ENCODE measurements around the gene NLGN4X. TPM values are rescaled to one million over a fixed set of nuclear protein-coding genes. Genes with fewer than 3 reads are reported as not detected.

NLGN4X gene
- total and polyA plus RNA-seq, 2 donors (not counting 3 experiments of a cell fraction or from before 2014, with no cell fraction given), result 0.03 TPM; not detected in 1

DNA sequence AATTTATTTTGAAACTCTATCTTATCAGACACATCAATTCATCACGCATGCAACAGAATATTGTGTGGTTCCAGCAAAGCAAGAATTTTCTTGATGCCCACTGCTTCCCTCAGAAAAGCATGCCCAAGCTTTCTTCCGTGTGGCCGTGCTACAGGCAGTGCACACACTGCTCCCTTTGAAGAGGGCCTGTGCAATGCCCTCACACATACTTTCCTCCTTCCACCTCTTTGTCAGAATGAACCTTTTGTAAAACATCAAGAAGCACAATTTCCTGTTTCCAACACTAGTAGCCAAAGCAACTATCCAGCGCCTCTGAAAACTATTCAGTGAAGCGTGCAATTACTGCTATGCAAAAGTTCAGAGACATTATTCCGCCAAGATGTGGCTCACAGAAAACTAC, 201.7 kb downstream of the NLGN4X start:
- Histone ChIP-seq H3K4me1 (ENCODE audit: control insufficient read depth, extremely low read depth, insufficient read depth, low read length) (no peaks in the 10 kb centered on the region), H3K27me3 (ENCODE audit: control insufficient read depth in 2 of 2, insufficient read depth in 2 of 2, low read length in 2 of 2) (no peaks in the 10 kb centered on the region), H3K4me3 (replicated peaks in 1 of 3; ENCODE audit: insufficient read depth in 1 of 3, low read depth in 1 of 3, low read length in 3 of 3) (no peak overlapping the region), H3K9me1 (replicated peaks; ENCODE audit: control insufficient read depth, extremely low read depth, insufficient read depth, low read length) (no peaks in the 10 kb centered on the region), H4K20me1 (replicated peaks; ENCODE audit: control insufficient read depth, extremely low read depth, insufficient read depth, low read length) (no peaks in the 10 kb centered on the region), H3K27ac (ENCODE audit: insufficient read depth, low read depth, low read length) (no peak overlapping the region), H3K9me3 (replicated peaks; ENCODE audit: control insufficient read depth, insufficient read depth, low read length) (no peaks in the 10 kb centered on the region), H3K36me3 (ENCODE audit: control insufficient read depth in 2 of 2, extremely low read depth in 1 of 2, insufficient read depth in 2 of 2, low read length in 2 of 2) (no peaks in the 10 kb centered on the region), H3K79me2 (ENCODE audit: control insufficient read depth, insufficient read depth, low read length) (no peaks in the 10 kb centered on the region), H2AFZ (ENCODE audit: low read depth, low read length) (no peak overlapping the region), H3K9ac (replicated peaks; ENCODE audit: extremely low read depth, insufficient read depth, low read length) (no peak overlapping the region), H3K4me2 (ENCODE audit: insufficient read depth, low read length) (no peak overlapping the region)
- CTCF ChIA-PET, result no interaction called here
- no TSS peak for BruUV-seq (replicated peaks)
- FAIRE-seq, result no peak
- no peak for DNase-seq (ENCODE audit: low read depth, low spot score)
- dilution Hi-C loops (cut with MboI; ENCODE audit: extremely low pct_ligation_motif_present, low sequenced_read_pairs) (no loop called here), intact Hi-C loops (cut with micrococcal nuclease) (no loop called here)
- POLR2A ChIA-PET, result no interaction called here
- no peak for TF ChIP-seq FOS (IDR thresholded peaks at IDR 0.05; ENCODE audit: borderline replicate concordance, insufficient read depth, low read length)
- no peak for TF ChIP-seq JUN (IDR thresholded peaks at IDR 0.05; ENCODE audit: borderline replicate concordance, insufficient read depth, insufficient read length, low read depth)
- no peak for TF ChIP-seq MYC (IDR thresholded peaks at IDR 0.05; ENCODE audit: low read depth, low read length)
- no peak for TF ChIP-seq EZH2 (IDR thresholded peaks at IDR 0.05; ENCODE audit: borderline replicate concordance, low read depth, low read length, severe bottlenecking)
- TF ChIP-seq GATA2 (IDR thresholded peaks at IDR 0.05; ENCODE audit: insufficient read depth, insufficient read length, low read depth, low read length), result no peak
- TF ChIP-seq, protein P1, sequence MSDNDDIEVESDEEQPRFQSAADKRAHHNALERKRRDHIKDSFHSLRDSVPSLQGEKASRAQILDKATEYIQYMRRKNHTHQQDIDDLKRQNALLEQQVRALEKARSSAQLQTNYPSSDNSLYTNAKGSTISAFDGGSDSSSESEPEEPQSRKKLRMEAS (IDR thresholded peaks at IDR 0.05; ENCODE audit: insufficient read depth, insufficient read length), result no peak
- TF ChIP-seq, protein P2, sequence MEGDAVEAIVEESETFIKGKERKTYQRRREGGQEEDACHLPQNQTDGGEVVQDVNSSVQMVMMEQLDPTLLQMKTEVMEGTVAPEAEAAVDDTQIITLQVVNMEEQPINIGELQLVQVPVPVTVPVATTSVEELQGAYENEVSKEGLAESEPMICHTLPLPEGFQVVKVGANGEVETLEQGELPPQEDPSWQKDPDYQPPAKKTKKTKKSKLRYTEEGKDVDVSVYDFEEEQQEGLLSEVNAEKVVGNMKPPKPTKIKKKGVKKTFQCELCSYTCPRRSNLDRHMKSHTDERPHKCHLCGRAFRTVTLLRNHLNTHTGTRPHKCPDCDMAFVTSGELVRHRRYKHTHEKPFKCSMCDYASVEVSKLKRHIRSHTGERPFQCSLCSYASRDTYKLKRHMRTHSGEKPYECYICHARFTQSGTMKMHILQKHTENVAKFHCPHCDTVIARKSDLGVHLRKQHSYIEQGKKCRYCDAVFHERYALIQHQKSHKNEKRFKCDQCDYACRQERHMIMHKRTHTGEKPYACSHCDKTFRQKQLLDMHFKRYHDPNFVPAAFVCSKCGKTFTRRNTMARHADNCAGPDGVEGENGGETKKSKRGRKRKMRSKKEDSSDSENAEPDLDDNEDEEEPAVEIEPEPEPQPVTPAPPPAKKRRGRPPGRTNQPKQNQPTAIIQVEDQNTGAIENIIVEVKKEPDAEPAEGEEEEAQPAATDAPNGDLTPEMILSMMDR (IDR thresholded peaks at IDR 0.05; ENCODE audit: extremely low read depth in 1 of 2, insufficient read depth in 1 of 2, low read depth in 1 of 2, low read length in 2 of 2), result no peak
- TF ChIP-seq POLR2A (IDR thresholded peaks at IDR 0.05; ENCODE audit: low read depth, low read length), result no peak
- TF ChIP-seq POLR2AphosphoS5 (IDR thresholded peaks at IDR 0.05; ENCODE audit: insufficient read depth, low read depth, low read length), result no peak

All from endothelial cell of umbilical vein (primary cell).